HG03558 (cell line): Measurements from ENCODE around the gene ENOX1.
"Not testable (repeated sequence)": the region's sequence is repeated elsewhere in the genome, so short reads cannot be mapped to it uniquely, and the experiment has no call there.

Source experiments
- ATAC-seq: cut with Tn5 transposase; IDR thresholded peaks from one replicate; pipeline ENCODE4 v1.9.1; 2021; ENCODE audit warnings: moderate number of reproducible peaks; ENCODE audit not compliant: unreplicated experiment; ENCODE audit errors: extremely low read depth

ENOX1 gene

DNA sequence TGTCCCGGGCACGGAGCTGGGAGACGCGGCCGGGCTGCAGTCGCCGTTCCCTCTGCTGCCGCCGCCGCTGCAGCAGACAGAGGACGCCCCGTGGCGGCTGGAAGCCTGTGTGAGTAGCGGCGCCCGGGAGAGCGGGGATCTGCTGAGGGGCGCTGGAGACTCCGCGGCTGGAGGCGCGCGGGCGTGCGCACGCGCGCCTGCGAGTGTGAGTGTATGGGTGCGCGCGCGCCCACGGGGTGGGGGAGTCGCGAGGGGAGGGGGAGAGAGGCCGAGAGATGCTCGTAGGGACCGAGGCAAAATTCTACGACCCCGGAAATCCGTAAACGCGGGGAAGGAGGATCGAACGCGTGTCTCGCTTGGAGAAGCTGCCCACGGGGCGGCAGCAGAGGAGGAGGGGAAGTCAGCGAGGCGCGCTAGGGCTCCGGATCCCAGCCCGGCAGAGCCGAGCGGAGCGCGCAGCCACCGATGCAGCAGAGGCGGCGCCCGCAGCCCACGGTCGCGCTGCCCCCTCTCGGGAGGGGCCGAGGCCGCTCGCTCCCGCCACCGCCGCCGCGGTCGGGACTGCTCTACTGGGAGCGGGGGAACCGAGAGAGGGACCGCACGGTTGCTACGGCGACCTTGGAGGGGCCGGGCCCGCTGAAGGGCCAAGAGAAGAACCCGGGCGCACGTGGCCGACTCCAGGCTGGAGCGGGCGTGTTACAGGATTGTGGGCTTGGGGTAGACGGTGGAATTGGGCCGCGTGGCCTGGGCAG lies at the start of gene ENOX1:
Gene ENOX1 (minus strand): TSS at position 207 of the 752 bp plus-strand sequence.
- no peak for ATAC-seq

DNA sequence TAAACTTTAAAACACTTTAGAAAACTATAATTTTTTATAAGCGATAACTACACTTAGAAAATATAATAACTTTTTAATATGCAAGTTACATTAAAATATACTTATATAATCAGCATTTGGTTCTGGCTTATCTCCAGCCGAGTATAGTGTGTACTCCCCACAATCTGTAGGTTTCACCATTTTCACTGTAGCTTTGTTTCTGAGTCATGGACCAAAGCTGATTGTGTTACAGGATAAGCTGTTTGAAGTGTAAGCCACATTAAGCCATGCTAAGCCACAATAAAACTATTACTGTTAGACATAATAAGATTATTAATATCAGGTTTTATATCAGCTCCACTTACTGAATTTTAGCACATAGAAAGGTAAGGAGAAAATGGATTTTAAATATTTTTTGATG lies 48.9 kb upstream of the ENOX1 start:
- no peak for ATAC-seq

DNA sequence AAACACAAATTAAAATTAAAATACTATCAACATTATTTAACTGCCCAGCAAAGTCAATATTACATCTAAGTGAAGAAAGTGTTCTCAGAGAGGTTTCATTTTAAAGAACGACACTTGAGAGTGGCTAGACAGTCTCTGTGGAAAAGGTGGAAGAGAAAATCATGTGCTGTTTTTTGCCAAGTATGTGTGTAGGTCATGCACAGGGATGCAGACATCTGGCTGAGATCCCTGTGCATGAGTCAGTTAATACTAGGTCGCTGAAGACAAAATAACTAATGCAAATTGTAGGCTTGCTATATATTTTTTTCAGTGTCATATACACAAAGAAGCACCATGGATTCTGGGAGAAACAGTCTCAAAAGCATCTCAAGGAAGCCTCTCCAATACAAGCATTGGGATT lies 44.3 kb upstream of the ENOX1 start:
- no peak for ATAC-seq

DNA sequence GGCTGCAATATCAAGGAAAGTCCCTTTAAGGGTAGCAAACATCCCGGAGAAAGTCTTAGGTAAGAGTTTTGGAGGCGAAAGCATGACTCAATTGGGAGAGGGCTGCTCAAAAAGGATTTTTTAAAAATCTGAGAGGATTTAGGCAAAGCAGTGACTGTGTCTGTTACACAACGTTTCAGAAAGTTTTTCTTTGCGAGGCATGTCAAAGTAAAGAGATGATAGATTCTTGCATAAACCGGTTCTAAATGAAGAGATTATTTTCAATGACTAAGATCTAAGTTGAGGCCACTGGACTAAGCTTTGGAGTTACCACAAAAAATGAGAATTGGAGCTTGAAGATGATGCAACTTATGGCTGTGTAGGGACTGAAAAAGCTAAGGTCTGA lies 43.7 kb upstream of the ENOX1 start:
- ATAC-seq = no peak

DNA sequence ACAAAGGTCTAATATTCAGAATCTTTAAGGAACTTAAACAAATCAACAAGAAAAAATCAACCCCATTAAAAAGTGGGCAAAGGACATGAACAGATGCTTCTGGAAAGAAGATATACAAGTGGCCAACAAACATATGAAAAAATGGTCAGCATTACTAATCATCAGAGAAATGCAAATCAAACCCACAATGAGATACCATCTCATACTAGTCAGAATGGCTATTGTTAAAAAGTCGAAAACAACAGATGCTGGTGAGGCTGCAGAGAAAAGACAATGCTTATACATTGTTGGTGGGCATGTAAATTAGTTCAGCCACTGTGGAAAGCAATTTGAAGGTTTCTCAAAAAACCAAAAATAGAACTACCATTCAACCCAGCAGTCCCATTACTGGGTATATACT lies 37.9 kb upstream of the ENOX1 start:
- ATAC-seq = not testable (repeated sequence)

DNA sequence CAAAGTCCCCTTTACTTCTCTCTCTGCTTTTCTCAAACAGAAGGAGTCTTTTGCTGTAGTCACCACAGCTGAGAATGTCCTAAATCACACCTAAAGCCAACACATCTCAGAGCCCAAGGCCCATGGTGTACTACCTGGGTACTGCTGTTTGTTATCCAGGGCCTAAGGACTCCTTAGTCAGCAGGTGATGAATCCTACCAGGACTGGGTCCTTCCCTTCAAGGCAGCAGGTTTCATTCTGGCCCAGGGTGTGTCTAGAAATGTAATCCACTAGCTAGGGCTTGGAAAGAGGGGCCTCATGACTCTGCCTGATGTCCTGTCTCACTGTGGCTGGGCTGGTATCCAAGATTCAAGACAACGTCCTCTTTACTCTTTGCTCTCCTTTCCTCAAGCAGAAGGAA lies 36.2 kb upstream of the ENOX1 start:
- ATAC-seq = no peak

DNA sequence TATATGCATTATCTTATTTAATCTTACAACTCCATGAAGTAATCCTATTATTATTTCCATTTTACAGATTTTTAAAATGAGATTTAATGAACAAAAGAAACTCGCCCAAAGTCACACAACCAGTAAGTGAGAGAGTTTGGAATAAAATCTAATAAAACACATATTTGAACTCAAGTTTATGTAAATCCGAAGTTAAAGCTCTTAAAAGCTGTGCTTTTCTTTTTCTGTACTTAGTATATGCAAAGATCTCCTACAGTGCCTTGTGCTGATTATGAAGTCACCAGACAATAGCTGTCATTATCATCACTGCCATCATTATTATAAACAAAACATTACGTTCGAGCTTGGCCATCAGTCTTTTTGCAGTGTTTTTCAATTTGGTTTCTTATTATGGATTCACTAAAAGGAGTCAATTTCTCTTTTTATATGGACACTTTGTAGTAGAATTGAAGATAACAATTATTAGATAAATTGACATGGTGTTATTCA lies 29.7 kb upstream of the ENOX1 start:
- no peak for ATAC-seq

DNA sequence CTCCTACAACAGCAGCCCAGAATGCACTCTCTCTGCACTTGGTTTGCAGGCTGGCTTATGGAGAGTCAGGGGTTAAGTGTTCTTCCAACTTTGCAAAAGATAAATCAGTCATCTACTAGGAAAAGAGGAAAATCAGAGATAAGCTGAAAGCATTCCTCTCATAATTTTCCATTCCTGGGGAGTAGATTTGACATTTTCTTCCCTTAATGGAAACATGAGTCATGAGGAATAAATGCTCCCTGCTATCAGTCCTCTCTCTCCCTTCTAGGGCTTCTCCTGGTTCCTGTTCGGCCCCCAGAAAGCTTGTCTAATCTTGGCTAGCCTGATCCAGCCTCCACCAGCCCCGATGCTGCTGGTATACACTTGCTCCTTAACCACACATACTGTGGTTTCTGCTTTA lies 28.4 kb upstream of the ENOX1 start:
- no peak for ATAC-seq

DNA sequence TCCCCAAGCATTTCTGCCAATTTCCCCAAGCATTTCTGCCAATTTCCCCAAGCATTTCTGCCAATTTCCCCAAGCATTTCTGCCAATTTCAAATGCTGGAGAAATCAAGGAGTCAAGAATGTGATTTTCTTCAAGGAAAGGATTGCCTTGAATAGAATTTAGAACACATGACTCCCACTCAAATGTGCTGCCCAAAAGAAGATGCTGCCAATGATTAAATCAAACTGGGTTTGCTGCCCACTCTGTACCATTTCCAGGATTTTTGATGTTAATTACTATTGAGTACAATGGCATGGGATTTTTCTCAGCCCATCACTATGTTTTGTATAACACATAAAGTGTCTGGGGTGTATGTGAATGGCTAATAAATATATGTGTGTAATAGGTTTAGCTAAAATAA lies 21.9 kb upstream of the ENOX1 start:
- ATAC-seq = no peak

DNA sequence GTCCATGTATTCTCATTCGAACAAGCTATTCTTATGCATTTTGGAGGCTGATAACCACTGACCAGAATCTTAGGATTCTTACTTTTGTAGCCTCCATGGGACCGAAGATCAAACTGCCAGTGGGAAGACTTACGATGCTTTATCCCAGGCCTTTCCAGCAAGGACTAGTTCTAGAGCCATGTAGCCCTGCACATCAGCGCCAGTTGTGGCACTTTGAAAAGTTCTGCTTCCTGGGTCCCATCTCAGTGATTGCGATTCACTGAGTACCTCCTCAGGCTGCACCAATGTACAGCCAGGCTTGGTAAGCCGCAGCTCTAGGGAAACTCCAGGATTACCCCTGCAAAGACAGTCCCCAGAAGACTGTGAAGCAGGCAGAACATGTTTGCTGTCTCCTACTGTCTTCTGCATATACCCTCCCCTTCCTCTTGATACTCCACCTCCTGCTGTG lies 18.9 kb upstream of the ENOX1 start:
- no peak for ATAC-seq

DNA sequence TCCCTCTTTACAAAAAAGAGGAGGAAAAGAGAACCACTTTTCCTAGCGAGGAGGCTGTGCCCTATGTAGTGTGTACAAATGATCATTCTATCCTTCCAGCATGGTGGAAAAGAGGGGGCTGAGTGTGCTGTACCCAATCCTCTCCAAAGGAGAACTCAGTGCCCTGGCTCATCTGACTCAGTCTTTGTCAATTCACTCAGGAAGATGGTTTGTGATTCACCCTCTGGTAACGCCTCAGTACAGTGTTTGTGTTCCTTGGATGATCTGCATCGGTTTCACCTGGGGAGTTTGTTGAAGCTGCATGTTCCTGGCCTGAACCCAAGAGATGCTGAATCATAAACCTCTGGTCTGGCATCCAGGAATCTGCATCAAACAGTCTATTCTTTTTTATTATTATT lies 18.3 kb upstream of the ENOX1 start:
- no peak for ATAC-seq

DNA sequence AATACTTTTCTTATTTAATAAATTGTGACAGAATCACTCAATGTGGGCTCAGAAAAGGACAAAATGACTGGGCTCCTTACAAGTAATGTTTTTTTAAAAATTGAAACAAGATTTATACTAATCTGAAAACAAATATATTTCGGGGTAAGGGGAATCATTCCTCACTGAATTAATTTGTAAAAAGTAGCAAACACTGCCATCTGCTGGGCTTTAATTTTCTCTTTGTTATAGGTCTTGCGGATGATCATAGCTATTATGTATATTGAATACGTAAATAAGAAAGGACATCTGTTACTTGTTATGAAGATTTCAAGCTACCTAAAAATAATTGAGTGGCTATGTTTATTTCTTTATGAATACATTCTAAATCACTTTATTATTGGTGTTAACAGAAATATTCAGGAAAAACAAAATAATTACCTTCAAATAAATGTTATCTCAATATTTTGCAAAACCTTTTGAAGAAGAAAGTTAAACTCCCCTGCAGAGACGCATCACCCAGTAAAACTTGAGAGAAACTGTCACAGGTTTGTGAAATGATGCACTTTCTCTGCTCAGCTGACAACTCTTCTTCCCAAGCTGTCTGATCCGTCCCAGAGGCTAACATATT lies 17.8 kb upstream of the ENOX1 start:
- ATAC-seq = no peak

DNA sequence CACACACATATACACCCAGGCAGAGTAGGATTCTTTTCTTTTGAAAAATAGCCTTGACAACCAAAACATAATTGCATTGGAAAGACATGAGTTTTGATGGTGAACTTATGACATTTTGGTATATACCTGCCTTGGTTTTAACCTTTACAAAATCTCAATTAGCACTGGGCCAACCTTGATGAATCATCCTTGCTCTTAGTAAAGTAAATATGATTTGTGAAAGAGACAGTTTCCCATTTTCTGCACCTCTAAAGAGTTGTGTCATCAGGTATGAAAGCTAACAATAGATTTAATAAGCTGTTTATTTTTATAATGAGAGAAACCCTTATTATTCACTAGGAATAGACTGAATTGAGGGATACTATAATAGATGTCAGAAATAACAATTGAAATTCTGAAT lies 15.7 kb upstream of the ENOX1 start:
- ATAC-seq = no peak

DNA sequence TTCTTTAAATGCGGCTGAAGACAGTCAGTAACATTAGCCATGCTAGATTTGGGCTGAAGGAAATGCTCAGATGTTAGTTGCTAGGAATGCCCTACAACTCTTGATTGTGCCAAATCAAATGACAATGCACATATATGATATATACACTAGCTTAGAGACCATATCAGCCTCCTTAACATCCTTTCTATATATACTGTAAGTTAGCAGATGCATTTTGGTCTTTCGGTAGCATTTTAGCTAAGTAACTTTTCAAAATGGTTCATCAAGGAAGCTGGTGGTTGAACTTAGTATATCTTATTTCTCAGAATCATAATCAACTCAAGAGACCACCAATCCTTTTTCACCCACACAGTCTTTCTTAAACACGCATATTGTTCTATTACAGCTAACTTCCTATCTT lies 14.1 kb upstream of the ENOX1 start:
- ATAC-seq = no peak

DNA sequence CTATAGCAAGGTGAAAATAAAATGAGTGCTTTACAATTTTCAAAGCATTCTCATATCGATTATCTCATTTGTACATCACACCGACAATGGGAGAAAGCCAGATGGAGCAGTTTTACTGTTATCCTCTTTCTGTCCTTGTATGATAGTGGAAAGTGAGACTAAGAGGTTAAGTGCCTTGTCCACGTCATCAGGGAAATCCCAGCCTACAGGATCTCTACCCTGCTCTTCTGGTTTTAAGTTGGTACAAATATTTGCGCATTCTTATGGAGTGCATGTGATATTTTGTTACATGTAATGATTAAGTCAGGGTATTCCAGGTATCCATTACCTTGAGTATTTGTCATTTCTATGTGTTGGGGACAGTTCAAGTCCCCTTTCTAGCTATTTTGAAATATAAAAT lies 12.4 kb upstream of the ENOX1 start:
- ATAC-seq = no peak

DNA sequence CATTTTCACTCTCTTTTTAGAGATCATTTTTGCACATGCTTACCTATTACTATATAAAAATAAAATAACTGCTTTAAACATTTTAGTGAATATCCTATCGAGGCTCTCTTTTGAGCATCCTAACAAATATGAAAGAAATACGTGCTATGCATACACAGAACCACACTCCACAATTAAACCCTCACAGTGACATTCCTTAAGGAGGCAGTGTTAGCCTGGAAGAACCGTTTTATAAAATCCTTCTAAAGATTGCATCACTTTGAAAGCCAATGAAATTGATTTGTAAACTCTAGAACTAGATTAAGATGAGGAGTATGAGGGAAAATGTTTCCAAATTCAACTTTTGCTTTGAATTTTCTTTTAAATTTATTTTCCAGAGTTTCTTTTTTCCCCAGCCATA lies 11.1 kb upstream of the ENOX1 start:
- no peak for ATAC-seq

DNA sequence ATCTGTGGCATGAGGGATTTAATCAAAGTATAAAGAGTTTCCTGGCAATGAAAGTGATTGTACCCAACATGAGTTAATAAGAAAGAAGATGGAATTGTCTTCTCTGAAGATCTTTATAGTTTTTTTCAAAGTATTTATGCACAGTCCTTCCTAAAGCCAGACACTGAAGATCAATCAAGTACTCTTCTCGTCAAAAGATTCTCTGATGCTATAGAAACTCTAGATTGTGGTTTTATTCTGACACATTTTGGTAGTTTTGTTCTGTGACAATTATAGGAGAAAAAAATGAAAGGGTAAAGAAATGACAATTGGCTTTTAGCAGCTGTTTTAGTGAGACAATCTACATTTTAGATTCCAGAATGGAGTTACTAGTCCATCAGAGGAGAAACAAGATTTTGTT lies 10.4 kb upstream of the ENOX1 start:
- no peak for ATAC-seq

DNA sequence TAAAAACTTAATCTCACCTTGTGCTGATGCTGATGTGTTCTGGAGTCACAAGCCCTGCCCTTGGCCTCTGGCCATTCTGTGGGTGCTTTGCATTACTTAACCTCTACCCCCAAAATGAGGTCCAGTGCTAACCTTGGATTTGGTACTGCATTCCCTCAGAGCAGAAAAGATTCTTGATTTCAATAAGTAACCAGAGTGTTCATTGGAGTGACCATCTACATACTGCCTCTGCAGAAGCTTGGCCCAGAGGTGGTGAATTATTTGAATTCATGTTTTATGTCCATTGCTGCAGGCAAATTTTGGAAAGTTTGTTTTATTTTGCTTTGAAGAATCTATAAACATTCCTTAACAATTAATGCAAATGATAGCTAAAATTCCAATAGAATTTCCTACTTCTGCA lies 7.6 kb upstream of the ENOX1 start:
- ATAC-seq = no peak

DNA sequence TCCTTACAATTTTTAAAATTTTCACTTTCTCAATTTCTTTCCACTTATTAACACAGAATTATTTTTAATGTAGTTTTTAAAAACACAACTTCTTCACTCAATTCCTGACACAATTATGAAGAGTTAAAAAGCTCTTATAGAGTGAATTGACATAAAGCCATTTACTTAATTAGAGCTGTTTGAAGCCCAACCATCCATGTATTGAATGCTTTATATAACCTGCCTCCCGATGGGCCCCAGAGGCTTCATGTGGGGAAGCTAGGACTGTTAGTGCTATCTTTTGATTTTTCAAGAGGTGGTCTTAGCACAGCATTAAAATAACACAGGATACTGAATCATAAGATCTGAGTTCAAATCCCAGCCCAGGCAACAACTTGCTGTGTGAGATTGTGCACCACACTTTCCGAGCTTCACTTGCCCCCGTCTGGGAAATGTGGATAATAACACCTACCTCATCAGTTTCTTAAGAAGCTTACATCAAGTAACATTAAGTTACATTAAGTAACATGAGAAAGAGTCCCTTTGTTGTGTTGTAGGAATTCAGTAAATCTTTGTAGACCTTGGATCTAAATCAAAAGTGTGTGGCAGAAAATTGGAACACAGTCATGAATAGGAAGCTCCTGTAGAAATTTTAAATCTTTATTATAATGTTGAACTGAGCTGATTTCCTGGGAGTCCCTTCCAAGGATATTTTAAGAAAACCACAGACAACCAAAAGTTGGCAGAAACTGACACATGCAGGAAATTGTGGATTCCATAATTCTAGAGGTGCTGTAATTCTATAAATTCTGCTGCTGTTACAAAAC lies 5.5 kb upstream of the ENOX1 start:
- ATAC-seq = no peak

DNA sequence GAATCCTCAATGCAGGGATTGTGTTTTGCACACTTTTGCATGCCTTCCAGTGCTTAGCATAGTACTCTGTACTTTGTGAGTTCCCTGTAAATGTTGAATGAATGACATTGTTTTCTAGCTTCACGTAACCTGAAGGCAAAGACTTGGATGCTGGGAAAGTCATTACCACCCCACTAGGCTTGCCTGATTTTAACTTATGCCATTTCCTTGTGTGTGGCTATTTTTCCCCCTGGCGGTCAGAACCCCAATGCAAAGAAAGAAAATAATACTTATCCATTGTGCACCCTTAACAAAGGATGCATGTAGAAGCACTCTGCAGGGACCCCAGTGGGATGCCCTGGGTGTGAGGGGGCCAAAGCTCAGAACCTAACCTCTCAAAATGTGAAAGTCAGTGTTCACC lies 1.2 kb upstream of the ENOX1 start:
- ATAC-seq = no peak

DNA sequence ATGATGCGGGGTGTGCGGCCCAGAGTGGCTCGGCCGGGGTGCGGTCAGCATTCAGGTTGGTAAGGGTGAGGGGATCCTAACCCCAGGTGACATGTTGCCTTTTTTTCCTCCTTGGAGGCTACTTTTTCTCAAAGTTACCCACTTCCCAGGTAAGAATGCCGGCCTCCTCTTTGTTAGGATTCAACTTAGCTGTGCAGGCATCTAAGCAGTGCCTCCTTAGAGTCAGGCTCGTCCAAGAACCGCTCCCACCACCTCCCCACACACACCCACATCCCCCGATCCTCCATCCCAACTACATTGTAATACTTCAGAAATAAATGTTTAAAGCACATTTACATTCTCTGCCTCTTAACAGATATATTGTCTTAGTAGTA lies 733 bp upstream of the ENOX1 start:
- ATAC-seq = no peak

DNA sequence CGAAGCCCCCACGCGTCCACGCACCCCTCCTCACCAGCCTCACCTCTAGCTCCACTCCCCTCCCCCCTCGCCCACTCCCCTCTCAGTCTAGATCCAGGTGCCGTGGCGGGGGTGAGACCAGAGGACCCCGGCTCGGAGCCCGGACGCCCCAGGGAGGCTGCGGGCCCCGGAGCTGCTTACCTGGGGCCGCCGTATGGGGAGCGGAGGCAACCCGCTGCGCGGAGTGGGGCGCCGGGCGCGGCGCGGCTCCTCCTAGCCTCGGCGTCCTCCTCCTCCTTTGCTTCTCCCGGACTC lies 353 bp downstream of the ENOX1 start:
- ATAC-seq = no peak
